ENCODE results near the gene PCBP3. TPM values are rescaled to one million over a fixed set of nuclear protein-coding genes. Genes with fewer than 3 reads are reported as not detected.
"Not testable (repeated sequence)": the region's sequence is repeated elsewhere in the genome, so short reads cannot be mapped to it uniquely, and the experiment has no call there.

The PCBP3 gene
- 1 to 10 TPM in 1 of 2 experiments, under 1 TPM in 1; 0.66 to 1.3 TPM for total RNA-seq

DNA sequence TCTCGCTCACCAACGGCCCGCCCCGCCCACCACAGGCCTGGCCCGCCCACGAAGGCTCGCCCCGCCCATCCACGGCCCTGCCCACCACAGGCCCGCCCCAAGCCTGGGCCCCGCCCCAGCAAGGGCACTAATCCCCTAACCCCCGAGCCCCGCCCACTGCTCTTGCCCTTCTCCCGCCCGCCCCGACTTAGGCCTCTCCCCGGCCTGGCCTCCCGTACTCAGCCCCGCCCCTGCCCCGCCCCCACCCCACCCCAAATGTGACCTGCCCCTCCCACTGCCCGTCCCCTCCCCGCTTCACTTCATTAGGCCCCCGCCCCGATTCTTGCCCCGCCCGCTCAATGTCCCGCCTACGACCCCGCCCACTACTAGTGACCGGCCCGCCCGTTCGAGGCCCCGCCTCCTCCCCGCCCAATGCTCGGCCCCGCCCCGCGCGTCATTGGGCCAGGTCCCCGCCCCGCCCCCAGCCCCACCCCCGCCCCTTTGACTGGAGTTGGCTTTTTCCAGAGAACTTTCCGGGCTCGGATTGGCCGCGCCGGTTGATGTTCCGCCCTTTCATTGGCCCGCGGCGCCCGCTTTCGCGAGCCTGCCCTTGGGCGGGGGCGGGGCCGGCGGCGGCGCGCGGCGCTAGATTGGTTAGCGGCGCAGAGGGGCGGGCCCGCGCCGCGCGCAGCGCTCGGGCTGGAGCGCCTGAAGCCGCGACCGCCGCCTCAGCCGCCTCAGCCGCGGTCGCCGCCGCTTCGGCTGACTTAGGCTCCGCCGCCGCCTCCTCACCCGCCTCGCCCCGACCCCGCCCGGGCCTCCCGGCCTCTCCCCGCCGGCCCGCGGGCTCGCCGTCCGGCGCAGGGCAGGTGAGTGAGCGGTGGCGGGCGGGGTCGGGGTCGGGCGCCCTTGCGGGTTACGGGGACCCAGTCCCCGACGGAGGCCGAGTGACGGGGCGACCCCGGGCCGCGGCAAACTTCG is at the start of gene PCBP3:
Gene PCBP3, plus strand, starts transcription at position 705 of the 960 bp plus-strand sequence. CDS start 206,361 bp downstream, outside the sequence.
- Mint-ChIP-seq H3K4me1 (peaks cover 13% of the 10 kb centered on the region), H3K9me3 (peaks cover 2% of the 10 kb centered on the region), H3K4me3 (peak within 1 kb of the TSS; percentile 67), H3K27ac (no peak within 1 kb of the TSS), H3K27me3 (peaks cover 40% of the 10 kb centered on the region), H3K36me3 (no peaks in the 10 kb centered on the region)
- peak; percentile 93 for DNase-seq

DNA sequence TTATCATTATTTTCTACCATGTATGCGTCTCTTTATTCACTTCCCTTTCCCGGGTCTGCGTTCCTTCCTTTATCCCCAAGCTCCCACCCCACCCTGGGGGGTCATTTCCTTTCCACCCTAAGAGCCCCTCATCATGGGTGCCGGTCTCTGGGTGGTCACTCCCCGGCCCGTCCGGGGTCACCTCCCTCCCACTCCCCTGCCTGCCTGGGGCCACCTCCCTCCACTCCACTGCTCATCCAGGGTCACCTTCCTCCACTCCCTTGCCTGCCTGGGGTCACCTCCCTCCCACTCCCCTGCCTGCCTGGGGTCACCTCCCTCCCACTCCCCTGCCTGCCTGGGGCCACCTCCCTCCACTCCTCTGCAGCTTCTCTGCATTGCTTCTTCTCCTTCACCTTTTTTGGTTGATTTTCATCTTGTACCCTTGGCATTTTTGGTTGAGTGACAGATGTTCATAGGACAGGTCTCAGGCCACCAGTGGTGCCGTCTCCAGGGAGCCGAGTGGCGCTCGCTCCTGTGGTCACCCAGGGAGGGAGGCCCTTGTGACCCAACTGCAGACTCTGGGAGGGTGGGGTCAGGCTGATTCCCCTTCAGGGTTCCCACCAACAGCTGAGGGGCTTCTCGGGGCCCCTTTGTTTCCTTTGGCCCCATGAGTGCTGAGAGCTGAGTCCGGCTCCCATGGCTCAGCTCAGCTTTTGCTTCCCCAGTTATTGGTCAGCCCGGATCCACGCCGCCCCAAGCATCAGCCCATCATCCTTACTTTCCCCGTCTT is 48.6 kb upstream of the PCBP3 start:
- no peak overlapping the region for H3K27ac Mint-ChIP-seq
- no peaks in the 10 kb centered on the region for H3K9me3 Mint-ChIP-seq
- peaks cover 19% of the 10 kb centered on the region for H3K4me1 Mint-ChIP-seq
- H3K4me3 Mint-ChIP-seq = no peak overlapping the region
- H3K27me3 Mint-ChIP-seq = no peaks in the 10 kb centered on the region
- DNase-seq = no peak
- H3K36me3 Mint-ChIP-seq = no peaks in the 10 kb centered on the region

DNA sequence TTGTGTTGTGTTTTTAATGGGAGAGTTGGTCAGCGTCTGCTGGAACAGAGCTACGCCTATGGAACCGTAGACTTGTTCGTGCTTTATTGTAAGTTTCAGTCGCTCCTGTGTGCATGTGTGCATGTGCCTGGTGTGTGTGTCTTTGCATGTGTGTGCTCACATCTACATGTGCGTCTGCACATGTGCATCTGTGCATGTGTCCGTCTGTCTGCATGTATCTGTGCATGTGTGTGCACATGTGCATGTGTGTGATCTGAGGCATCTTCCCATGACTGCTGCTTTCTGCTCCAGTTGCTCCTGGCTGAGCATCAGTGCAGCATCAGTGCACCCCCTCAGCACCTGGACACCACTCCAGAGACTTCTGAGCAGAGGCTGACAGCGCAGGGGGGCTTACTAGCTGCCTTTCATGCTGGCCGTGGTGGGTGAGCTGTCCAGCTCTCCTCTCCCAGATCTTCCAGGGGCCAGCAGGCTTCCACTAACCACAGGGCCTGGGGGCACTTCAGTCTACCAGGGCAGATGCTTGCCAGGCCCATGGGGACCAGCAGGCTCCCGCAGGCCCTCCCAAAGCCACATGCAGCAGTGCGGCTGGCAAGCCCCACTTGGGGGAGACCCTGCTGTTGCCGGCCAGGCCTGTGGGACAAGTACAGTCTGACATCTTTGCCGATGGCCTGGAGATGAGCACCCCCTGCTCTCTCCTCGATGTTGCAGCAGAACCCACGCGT is 47.8 kb upstream of the PCBP3 start:
- Mint-ChIP-seq H3K4me1 (peaks cover 19% of the 10 kb centered on the region), H3K36me3 (no peaks in the 10 kb centered on the region), H3K27ac (peak overlapping the region; percentile 0), H3K4me3 (no peak overlapping the region), H3K27me3 (no peaks in the 10 kb centered on the region), H3K9me3 (no peaks in the 10 kb centered on the region)
- DNase-seq = no peak

DNA sequence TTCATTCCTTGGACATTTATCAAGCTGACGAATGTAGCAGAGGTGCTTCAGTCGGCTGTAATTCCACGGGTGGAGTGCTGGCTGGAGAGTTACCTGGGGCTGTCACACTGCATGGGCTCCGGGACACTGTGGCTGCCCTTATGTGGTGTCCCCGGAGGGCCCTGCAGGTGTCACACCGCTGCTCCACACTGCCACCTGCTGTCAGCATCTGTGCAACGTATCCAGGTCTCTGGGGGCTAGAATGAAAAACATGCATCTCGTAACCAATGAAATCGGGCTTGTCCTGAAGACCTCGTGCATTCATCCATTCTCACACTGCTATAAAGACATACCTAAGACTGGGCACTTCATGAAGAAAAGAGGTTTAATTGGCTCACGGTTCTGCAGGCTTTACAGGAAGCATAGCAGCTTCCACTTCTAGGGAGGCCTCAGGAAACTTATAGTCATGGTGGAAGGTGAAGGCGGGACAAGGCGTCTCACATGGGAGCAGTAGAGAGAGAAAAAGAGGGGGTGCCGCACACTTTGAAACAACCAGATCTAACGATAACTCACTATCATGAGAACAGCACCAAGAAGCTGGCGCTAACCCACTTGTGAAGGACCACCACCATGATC is 46.7 kb upstream of the PCBP3 start:
- H3K27ac Mint-ChIP-seq = peak overlapping the region; percentile 46
- no peak overlapping the region for H3K4me3 Mint-ChIP-seq
- H3K4me1 Mint-ChIP-seq = peaks cover 19% of the 10 kb centered on the region
- DNase-seq = peak; percentile 79
- no peaks in the 10 kb centered on the region for H3K9me3 Mint-ChIP-seq
- no peaks in the 10 kb centered on the region for H3K36me3 Mint-ChIP-seq
- H3K27me3 Mint-ChIP-seq = no peaks in the 10 kb centered on the region

DNA sequence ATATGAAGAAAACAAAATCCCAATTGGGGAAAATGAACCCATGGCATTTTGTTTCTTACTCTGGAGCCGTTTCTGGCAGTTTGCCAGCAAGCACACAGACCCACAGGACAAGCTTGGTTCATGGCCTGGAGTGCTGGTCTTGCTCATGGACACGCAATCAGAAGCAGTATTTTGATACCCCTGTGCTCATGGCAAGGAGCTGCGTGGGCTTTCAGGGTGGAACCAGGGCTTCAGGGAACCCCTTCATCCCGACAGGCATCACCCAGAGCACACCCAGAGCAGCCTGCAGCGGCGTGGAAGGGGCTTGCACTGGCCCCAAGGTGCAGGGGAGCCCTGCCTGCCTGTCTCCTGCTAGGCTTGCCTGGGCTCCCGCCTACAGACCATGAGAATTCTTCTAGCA is 45.4 kb upstream of the PCBP3 start:
- H3K4me3 Mint-ChIP-seq = no peak overlapping the region
- peaks cover 13% of the 10 kb centered on the region for H3K4me1 Mint-ChIP-seq

DNA sequence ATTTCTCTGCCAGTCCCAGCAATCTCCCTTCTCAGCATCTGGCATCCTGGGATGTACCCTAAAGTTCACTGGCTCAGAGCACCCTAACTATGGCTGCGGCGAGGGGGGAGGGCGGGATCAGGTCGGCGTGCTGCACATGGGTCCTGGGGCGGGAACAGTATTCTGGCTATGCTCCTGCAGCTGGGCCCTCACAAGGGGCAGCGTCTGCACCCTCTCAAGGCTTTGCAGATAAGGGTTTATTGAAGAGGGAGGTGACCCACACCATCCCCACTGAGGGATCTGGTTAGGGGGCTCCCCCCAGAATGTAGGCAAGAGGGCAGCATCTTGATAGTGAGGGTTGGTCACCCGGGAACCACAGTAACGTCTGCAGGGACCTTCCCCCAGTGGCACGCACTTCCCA is 44.9 kb upstream of the PCBP3 start:
- no peak overlapping the region for H3K4me3 Mint-ChIP-seq
- no peaks in the 10 kb centered on the region for H3K27me3 Mint-ChIP-seq
- H3K9me3 Mint-ChIP-seq = peaks cover 5% of the 10 kb centered on the region
- no peak overlapping the region for H3K27ac Mint-ChIP-seq
- H3K4me1 Mint-ChIP-seq = peaks cover 10% of the 10 kb centered on the region
- DNase-seq = no peak
- no peaks in the 10 kb centered on the region for H3K36me3 Mint-ChIP-seq

More for the DNA sequence above, 45.4 kb upstream of the PCBP3 start:
- Mint-ChIP-seq H3K27ac (no peak overlapping the region), H3K36me3 (no peaks in the 10 kb centered on the region), H3K27me3 (no peaks in the 10 kb centered on the region), H3K9me3 (peaks cover under 1% of the 10 kb centered on the region)
- DNase-seq = no peak

DNA sequence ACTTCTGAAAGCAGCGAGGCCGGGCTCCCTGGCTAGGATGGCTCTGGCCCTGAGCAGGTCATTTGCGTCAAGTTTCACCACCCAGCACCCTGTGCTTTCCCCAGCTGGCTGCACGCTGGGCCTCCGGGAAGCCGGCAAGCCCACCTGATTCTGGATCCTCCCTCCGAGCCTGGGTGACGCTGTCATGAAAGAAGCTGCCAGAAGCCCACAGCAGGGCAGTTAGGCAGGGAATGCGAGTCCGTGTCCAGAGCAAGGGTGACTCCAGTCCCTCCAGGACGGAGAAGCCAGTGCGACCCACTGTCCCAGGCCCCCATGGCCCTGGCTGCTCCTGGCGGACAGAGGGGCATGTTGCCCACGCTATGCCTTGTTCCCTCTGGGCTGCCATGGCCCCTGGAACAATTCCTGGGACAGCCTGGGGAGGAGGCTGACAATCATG is 44.4 kb upstream of the PCBP3 start:
- Mint-ChIP-seq H3K9me3 (peaks cover 10% of the 10 kb centered on the region), H3K27me3 (no peaks in the 10 kb centered on the region), H3K27ac (no peak overlapping the region), H3K36me3 (no peaks in the 10 kb centered on the region), H3K4me1 (peaks cover 8% of the 10 kb centered on the region), H3K4me3 (no peak overlapping the region)
- no peak for DNase-seq

DNA sequence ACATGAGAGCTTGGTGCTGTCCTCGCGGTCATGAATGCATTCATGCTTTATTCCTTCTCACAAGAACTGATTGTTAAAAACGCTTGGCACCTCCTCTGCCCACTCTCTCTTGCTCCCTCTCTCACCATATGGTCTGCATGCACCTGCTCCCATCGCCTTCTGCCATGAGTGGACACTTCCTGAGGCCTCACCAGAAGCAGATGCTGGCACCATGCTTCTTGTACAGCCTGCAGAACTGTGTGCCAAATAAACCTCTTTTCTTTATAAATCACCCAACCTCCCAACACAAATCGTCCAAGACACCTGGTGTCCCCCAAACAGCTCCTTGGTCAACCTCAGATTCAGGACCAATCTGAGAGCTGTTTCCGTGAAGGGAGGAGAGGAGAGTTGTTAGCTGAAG is 43.3 kb upstream of the PCBP3 start:
- Mint-ChIP-seq H3K27me3 (no peaks in the 10 kb centered on the region), H3K4me3 (no peak overlapping the region), H3K4me1 (peaks cover 8% of the 10 kb centered on the region), H3K27ac (no peak overlapping the region), H3K9me3 (peaks cover 11% of the 10 kb centered on the region), H3K36me3 (no peaks in the 10 kb centered on the region)
- DNase-seq = no peak

DNA sequence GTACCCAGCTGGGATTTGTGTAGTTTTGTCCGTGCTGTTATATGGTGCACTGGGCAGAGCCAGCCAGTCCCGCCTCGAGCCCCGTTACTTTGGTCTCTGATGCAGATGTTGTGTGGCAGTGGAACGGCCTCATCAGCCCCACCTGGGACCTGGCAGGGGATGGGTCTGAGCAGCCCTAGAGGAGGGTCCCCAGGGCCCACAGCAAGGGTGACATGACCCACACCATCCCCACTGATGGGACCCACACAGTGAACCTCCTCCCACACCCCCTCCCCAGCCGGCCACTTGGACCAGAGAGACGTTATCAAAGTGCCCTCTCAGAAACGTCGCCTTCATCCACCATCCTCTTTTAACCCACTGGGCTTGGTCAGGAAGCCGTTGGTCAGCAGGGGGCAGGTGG is 42.0 kb upstream of the PCBP3 start:
- no peaks in the 10 kb centered on the region for H3K27me3 Mint-ChIP-seq
- H3K9me3 Mint-ChIP-seq = peaks cover 11% of the 10 kb centered on the region
- no peak overlapping the region for H3K27ac Mint-ChIP-seq
- no peak overlapping the region for H3K4me3 Mint-ChIP-seq
- DNase-seq = no peak
- no peaks in the 10 kb centered on the region for H3K36me3 Mint-ChIP-seq
- peaks cover 5% of the 10 kb centered on the region for H3K4me1 Mint-ChIP-seq

DNA sequence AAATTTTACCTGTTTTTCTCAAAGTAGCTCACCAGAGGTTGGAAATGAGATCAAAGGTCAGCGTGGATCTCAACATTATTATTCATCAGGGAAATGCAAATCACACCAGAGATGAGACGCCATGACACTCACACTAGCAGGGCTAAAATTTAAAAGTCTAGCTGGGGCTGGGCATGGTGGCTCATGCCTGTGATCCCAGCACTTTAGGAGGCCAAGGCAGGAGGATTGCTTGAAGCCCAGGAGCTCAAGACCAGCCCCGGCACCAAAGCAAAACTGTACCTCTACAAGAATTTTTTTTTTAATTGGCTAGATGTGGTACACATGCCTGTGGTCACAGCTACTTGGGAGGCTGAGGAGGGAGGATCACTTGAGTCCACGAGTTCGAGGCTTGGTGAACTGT is 41.4 kb upstream of the PCBP3 start:
- DNase-seq = no peak
- peaks cover 11% of the 10 kb centered on the region for H3K9me3 Mint-ChIP-seq
- no peak overlapping the region for H3K4me3 Mint-ChIP-seq
- no peak overlapping the region for H3K27ac Mint-ChIP-seq
- H3K27me3 Mint-ChIP-seq = no peaks in the 10 kb centered on the region
- H3K4me1 Mint-ChIP-seq = no peaks in the 10 kb centered on the region
- no peaks in the 10 kb centered on the region for H3K36me3 Mint-ChIP-seq

DNA sequence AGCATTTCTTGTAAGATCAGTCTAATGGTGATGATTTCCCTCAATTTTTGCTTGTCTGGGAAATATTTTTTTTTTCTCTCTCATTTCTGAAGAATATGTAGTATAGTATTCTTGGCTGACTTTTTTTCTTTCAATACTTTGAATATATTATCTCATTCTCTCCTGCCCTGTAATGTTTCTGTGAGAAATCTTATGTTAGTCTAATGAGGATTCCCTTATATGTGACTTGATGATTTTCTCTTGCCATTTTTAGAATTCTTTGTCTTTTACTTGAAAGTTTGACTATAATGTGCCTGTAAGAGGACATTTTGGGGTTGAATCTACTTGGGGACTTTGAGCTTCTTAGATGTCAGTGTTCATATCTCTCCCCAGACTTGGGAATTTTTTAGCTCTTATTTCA is 40.0 kb upstream of the PCBP3 start:
- Mint-ChIP-seq H3K27ac (no peak overlapping the region), H3K4me3 (no peak overlapping the region), H3K4me1 (no peaks in the 10 kb centered on the region), H3K36me3 (no peaks in the 10 kb centered on the region), H3K27me3 (no peaks in the 10 kb centered on the region), H3K9me3 (peaks cover 11% of the 10 kb centered on the region)
- DNase-seq = no peak

DNA sequence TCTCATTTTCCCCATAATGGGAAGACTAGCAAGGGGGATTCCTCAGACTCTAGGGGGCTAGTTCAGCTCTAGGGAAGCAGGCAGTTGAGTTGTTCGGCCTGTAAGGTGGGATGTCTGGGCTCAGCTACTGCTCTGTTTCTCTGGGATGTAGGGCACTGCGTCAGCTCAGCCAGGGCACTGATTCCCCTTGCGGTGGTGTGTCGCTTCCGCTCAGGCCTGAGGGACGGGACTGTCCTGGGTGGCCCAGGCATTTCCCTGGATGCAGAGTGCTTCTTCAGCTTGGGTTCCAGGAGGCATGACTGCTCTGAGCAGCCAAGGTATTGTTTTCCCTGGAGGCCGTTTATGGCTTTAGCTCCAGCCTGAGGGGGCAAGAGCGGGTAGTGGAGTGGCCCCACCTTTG is 38.8 kb upstream of the PCBP3 start:
- H3K27me3 Mint-ChIP-seq, DNase-seq, H3K36me3 Mint-ChIP-seq, H3K27ac Mint-ChIP-seq, H3K4me3 Mint-ChIP-seq, H3K4me1 Mint-ChIP-seq: not testable (repeated sequence)
- H3K9me3 Mint-ChIP-seq = peaks cover 11% of the 10 kb centered on the region

DNA sequence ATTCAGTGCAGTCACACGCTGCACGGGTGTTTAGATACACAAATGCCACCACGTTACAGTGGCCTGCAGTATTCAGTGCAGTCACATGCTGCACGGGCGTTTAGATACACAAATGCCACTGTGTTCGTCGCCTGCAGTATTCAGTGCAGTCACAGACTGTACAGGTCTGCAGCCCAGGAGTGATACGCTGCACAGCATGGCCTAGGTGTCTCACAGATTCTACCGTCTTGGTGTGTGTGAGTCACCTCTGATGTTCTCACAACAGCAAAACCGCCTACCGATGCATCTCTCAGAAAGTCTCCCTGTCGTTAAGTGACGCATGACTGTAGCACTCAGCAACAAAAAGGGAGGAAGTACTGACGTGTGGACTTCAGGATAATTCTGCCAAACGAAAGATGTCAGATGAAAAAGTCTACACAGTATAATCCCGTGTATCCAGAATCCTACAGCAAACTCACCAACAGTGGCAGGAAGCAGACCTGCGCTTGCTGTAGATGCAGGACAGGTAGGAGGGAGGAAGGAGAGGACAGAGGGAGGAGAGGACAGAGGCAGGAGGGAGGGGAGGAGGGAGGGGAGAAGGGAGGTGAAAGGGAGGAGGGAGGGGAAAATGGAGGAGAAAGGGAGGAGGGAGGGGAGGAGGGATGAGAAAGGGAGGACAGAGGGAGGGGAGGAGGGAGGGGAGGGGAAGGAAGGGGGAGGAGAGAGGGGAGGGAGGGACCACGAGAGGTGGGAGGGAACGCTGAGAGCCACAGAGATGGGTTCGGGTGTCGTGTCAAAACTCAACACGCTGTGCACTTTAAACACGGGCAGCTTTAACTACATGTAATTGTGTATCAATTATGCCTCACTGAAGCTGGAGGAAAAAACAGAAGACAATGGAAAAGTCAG is 36.3 kb upstream of the PCBP3 start:
- no peak for DNase-seq
- H3K4me3 Mint-ChIP-seq = peak overlapping the region; percentile 16

DNA sequence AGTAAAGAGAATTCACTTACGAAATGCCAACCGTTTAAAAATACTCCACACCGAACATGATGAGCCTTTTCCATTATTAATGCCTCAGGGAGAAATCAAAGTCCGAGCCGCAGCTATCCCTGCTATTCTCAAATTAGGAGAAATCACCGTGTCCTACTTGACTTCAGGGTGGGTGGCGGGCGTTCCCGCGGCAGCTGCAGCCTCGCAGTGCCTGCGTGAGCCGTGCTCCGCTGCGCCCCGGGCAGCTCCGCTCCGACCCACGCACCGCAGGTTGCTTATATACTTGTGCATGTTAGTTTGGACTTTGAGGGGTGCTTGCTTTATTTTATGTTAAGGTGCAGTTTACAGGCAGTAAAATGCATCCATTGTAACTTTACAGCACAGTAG is 35.6 kb upstream of the PCBP3 start:
- DNase-seq = no peak

More for the DNA sequence above, 36.3 kb upstream of the PCBP3 start:
- H3K4me1 Mint-ChIP-seq = no peaks in the 10 kb centered on the region
- H3K36me3 Mint-ChIP-seq = no peaks in the 10 kb centered on the region
- H3K9me3 Mint-ChIP-seq = peaks cover 11% of the 10 kb centered on the region
- H3K27me3 Mint-ChIP-seq = no peaks in the 10 kb centered on the region
- H3K27ac Mint-ChIP-seq = no peak overlapping the region

More for the DNA sequence above, 35.6 kb upstream of the PCBP3 start:
- Mint-ChIP-seq H3K27ac (no peak overlapping the region), H3K27me3 (no peaks in the 10 kb centered on the region), H3K36me3 (no peaks in the 10 kb centered on the region), H3K4me3 (no peak overlapping the region), H3K4me1 (no peaks in the 10 kb centered on the region), H3K9me3 (peaks cover 11% of the 10 kb centered on the region)

Measured in activated naive CD8-positive, alpha-beta T cell treated with anti-CD3 and anti-CD28 coated beads for 36 hours (primary cell).